Keratinocyte (primary cell): ENCODE results near the gene GNPAT. TPM values are rescaled to one million over a fixed set of nuclear protein-coding genes. Genes with fewer than 3 reads are reported as not detected.

Experiments used
- DNase-seq: peaks from one replicate; pipeline ENCODE4 v3.0.0-alpha.2; 2011; ENCODE audit warnings: low read depth, missing footprints, low spot score
- FAIRE-seq: peaks from 2 replicates; lab custom pipeline; 2011; peaks lifted over from hg19 to GRCh38; lab: Jason Lieb, UNC
- H2AFZ ChIP-seq: 2 replicates; pipeline ENCODE4 v1.6.0; 2012; ENCODE audit warnings: low read length, control low read depth, inconsistent platforms; ENCODE audit not compliant: control insufficient read depth
- H3K27ac ChIP-seq: 2 replicates; pipeline ENCODE4 v1.5.1; 2011; ENCODE audit warnings: low read length; ENCODE audit not compliant: control insufficient read depth, insufficient read depth
- H3K27me3 ChIP-seq: 3 replicates; pipeline ENCODE4 v1.6.0; 2011; ENCODE audit warnings: low read length; ENCODE audit not compliant: control insufficient read depth, insufficient read depth; ENCODE audit errors: extremely low read depth
- H3K36me3 ChIP-seq, 2 experiments: 2 replicates in 1 of 2; 3 replicates in 1 of 2; pipeline ENCODE4 v1.5.1; 2011; ENCODE audit warnings: low read length in 2 of 2, mild to moderate bottlenecking in 1 of 2; ENCODE audit not compliant: control insufficient read depth in 2 of 2, insufficient read depth in 2 of 2; ENCODE audit errors: extremely low read depth in 1 of 2
- H3K4me1 ChIP-seq: 3 replicates; pipeline ENCODE4 v1.5.1; 2011; ENCODE audit warnings: low read length; ENCODE audit not compliant: control insufficient read depth, insufficient read depth; ENCODE audit errors: extremely low read depth
- H3K4me2 ChIP-seq: 3 replicates; pipeline ENCODE4 v1.6.0; 2011; ENCODE audit warnings: low read depth, low read length; ENCODE audit not compliant: control insufficient read depth, insufficient read depth; ENCODE audit errors: extremely low read depth
- H3K4me3 ChIP-seq, 3 experiments: fragments of 200-600 bp in 1 of 3; sonication (generic) in 1 of 3; 2 replicates in 2 of 3; 3 replicates in 1 of 3; pipeline ENCODE4 v1.5.1; 2011 to 2016; ENCODE audit warnings: low read length in 3 of 3, mild to moderate bottlenecking in 3 of 3, control low read depth in 2 of 3, inconsistent platforms in 1 of 3, low read depth in 1 of 3, mixed read lengths in 1 of 3, mixed run types in 1 of 3, moderate library complexity in 1 of 3; ENCODE audit not compliant: control insufficient read depth in 2 of 3, insufficient read depth in 2 of 3; ENCODE audit errors: extremely low read depth in 1 of 3
- H3K79me2 ChIP-seq: 2 replicates; pipeline ENCODE4 v1.6.0; 2012; ENCODE audit warnings: low read length; ENCODE audit not compliant: control insufficient read depth, insufficient read depth
- H3K9ac ChIP-seq: 3 replicates; pipeline ENCODE4 v1.6.0; 2011; ENCODE audit warnings: low read length; ENCODE audit not compliant: control insufficient read depth, insufficient read depth; ENCODE audit errors: extremely low read depth
- H3K9me1 ChIP-seq: 3 replicates; pipeline ENCODE4 v1.6.0; 2011; ENCODE audit warnings: low read length; ENCODE audit not compliant: control insufficient read depth, insufficient read depth; ENCODE audit errors: extremely low read depth
- H3K9me3 ChIP-seq: 2 replicates; pipeline ENCODE4 v1.5.1; 2012; ENCODE audit warnings: low read depth, low read length; ENCODE audit not compliant: control insufficient read depth
- H4K20me1 ChIP-seq: 3 replicates; pipeline ENCODE4 v1.6.0; 2011; ENCODE audit warnings: low read length; ENCODE audit not compliant: control insufficient read depth, insufficient read depth; ENCODE audit errors: extremely low read depth
- EZH2 ChIP-seq: IDR thresholded peaks from one replicate; pipeline ENCODE4 v1.6.1; 2012; ENCODE audit warnings: inconsistent platforms, mild to moderate bottlenecking, low read length, moderate library complexity
- dilution Hi-C: fragments of 300-500 bp; cut with MboI; formaldehyde crosslinking; loops from one replicate; pipeline ENCODE4 v1.7.0; 2020; ENCODE audit warnings: low sequenced_read_pairs; ENCODE audit not compliant: extremely low pct_ligation_motif_present
- polyA plus RNA-seq, 5 experiments: library from polyadenylated mRNA; depleted of rRNA in 3 of 5; stranded (reverse) in 3 of 5; stranded (forward) in 1 of 5; unstranded in 1 of 5; fragments of >200 nt; gene quantifications; 1 replicate in 1 of 5; 2 replicates in 3 of 5; 3 replicates in 1 of 5; pipeline versions ENCODE4 v1.2.1 to v1.2.3, GENCODE V29; 2011 to 2012; ENCODE audit warnings: missing spikeins in 2 of 5, low read depth in 1 of 5, low replicate concordance in 1 of 5
- TF ChIP-seq, protein P1 (sequence below), 3 experiments: IDR thresholded peaks in 1 of 3; conservative IDR thresholded peaks in 1 of 3; optimal IDR thresholded peaks in 1 of 3; 2 replicates in 2 of 3; 3 replicates in 1 of 3; pipeline versions ENCODE3 to v1.5.1; 2011; ENCODE audit warnings: low read length in 3 of 3, mild to moderate bottlenecking in 3 of 3, moderate library complexity in 2 of 3, control low read depth in 1 of 3, inconsistent platforms in 1 of 3; ENCODE audit not compliant: insufficient read depth in 2 of 3; ENCODE audit errors: extremely low read depth in 1 of 3

Gene GNPAT
- polyA plus RNA-seq, 1 donor (not counting 4 experiments of a cell fraction or from before 2014, with no cell fraction given), result 39.9 TPM

GRCh38 chr1:231248778-231249177 lies 7.8 kb downstream of the GNPAT start:
- H3K9me3 ChIP-seq, result no peaks in the 10 kb centered on the region
- H3K9ac ChIP-seq, result no peak overlapping the region
- no peaks in the 10 kb centered on the region for H3K9me1 ChIP-seq
- H3K36me3 ChIP-seq, result peaks cover 0 to 2% of the 10 kb centered on the region in 2 experiments
- peaks cover 41% of the 10 kb centered on the region for H3K79me2 ChIP-seq
- no peak overlapping the region for H3K27ac ChIP-seq
- TF ChIP-seq EZH2, result no peak
- TF ChIP-seq, protein P1, sequence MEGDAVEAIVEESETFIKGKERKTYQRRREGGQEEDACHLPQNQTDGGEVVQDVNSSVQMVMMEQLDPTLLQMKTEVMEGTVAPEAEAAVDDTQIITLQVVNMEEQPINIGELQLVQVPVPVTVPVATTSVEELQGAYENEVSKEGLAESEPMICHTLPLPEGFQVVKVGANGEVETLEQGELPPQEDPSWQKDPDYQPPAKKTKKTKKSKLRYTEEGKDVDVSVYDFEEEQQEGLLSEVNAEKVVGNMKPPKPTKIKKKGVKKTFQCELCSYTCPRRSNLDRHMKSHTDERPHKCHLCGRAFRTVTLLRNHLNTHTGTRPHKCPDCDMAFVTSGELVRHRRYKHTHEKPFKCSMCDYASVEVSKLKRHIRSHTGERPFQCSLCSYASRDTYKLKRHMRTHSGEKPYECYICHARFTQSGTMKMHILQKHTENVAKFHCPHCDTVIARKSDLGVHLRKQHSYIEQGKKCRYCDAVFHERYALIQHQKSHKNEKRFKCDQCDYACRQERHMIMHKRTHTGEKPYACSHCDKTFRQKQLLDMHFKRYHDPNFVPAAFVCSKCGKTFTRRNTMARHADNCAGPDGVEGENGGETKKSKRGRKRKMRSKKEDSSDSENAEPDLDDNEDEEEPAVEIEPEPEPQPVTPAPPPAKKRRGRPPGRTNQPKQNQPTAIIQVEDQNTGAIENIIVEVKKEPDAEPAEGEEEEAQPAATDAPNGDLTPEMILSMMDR (optimal IDR thresholded peaks at IDR 0.05 in 1 of 3, IDR thresholded peaks at IDR 0.05 in 1 of 3, conservative IDR thresholded peaks at IDR 0.05 in 1 of 3; ENCODE audit: extremely low read depth in 1 of 3, insufficient read depth in 2 of 3, low read length in 3 of 3), result no peak
- dilution Hi-C loops, result no loop called here
- H4K20me1 ChIP-seq, result no peaks in the 10 kb centered on the region
- H3K4me2 ChIP-seq, result no peak overlapping the region
- FAIRE-seq (no peak), DNase-seq (no peak)
- H3K4me3 ChIP-seq, result no peak overlapping the region
- no peaks in the 10 kb centered on the region for H3K4me1 ChIP-seq
- H2AFZ ChIP-seq, result no peak overlapping the region
- no peaks in the 10 kb centered on the region for H3K27me3 ChIP-seq

GRCh38 chr1:231252336-231252735 lies 11.3 kb downstream of the GNPAT start:
- H3K9me1 ChIP-seq, result no peaks in the 10 kb centered on the region
- dilution Hi-C loops, result no loop called here
- TF ChIP-seq, protein P1 (optimal IDR thresholded peaks at IDR 0.05 in 1 of 3, IDR thresholded peaks at IDR 0.05 in 1 of 3, conservative IDR thresholded peaks at IDR 0.05 in 1 of 3; ENCODE audit: extremely low read depth in 1 of 3, insufficient read depth in 2 of 3, low read length in 3 of 3), result no peak
- TF ChIP-seq EZH2, result no peak
- H3K9ac ChIP-seq, result no peak overlapping the region
- no peaks in the 10 kb centered on the region for H3K9me3 ChIP-seq
- no peak overlapping the region for H3K4me3 ChIP-seq
- no peak overlapping the region for H3K27ac ChIP-seq
- no peaks in the 10 kb centered on the region for H3K4me1 ChIP-seq
- peaks cover 3 to 14% of the 10 kb centered on the region in 2 experiments for H3K36me3 ChIP-seq
- H3K4me2 ChIP-seq, result no peak overlapping the region
- no peak for FAIRE-seq
- H3K27me3 ChIP-seq, result no peaks in the 10 kb centered on the region
- H2AFZ ChIP-seq, result no peak overlapping the region
- no peak for DNase-seq
- no peaks in the 10 kb centered on the region for H4K20me1 ChIP-seq
- peaks cover 12% of the 10 kb centered on the region for H3K79me2 ChIP-seq
